ENCODE results near the gene ST6GALNAC3.

The ST6GALNAC3 gene

DNA sequence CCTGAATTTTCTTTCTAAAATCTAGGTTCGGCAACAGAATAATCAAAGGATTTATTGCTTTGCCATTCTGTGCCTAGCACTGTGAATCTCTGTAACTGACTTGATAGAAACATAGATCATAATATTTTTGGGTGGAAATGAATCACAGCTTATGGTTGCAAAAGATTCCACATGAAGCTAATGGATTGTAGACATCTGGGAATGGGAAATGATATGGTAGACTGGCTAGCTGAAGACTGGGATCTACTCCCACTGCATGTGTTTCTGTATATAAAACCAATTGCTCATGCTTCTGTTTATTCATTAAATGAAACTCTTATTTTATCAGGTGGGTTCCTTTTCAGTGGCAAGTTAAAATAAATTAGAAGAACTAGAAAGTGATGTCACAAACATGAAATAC lies 395.6 kb downstream of the ST6GALNAC3 start:
- no peak for DNase-seq

DNA sequence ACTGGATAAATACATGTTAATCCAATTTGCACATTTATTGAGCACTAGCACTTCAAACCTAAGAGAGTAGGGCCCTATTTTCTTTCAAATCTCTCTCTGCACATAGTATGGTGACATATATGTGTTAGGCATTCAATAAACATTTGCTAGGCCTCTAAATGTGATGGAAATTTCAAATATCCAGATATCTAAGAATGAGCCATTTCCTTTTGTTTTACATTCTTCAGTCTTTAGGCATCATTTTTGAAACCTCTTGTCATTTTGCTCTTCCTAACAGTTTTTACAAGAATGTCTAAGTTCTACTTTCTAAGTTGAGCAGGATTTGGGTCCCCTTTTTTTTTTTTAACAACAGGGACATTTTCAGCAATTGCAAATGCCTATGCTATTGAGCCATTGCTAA lies 397.0 kb downstream of the ST6GALNAC3 start:
- no peak for DNase-seq

DNA sequence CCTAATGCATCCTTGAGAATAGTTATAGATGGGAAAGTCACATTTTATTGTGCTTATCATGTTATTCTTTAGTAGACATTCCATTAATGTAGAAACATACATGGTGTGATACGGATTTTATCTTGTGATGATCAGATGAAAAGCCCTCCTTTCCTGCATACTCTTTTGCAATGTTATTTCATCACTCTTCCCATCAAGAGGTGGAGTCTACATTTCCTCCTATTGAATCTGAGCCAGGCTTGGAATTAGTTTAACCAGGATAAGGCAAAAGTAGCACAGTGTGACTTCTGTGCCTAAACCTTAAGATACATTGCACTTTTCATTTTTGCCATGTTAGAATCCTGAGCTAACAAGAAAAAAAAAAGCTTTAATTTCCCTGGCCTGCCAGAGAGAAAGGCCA lies 399.0 kb downstream of the ST6GALNAC3 start:
- no peak for DNase-seq

- DNase-seq, result no peak
Observed at GRCh38 chr1:76474922-76475321, 400.4 kb downstream of the ST6GALNAC3 start.

DNA sequence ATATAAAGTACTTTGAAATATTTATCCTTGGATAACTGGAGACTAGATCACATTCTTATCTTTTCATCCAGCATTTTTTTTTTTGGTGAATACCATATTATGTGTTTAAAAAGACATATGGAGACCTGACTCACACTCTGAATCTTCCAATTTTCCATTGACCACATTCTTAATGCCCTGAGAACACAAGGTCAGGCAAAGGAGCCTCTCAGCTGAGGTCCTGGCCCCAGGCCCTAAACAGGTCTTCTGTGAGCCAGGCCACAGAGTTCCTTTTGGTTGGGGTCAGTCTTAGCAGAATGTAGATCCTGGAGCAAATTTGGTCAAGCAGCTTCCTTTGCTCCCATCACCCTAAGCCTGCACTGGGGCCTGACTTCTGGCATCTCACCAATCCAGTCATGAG lies 402.6 kb downstream of the ST6GALNAC3 start:
- no peak for DNase-seq

- no peak for DNase-seq
Observed at GRCh38 chr1:76480827-76481226, 406.3 kb downstream of the ST6GALNAC3 start.

- no peak for DNase-seq
Observed at GRCh38 chr1:76481672-76482071, 407.1 kb downstream of the ST6GALNAC3 start.

- DNase-seq, result no peak
Observed at GRCh38 chr1:76482272-76482671, 407.7 kb downstream of the ST6GALNAC3 start.

DNA sequence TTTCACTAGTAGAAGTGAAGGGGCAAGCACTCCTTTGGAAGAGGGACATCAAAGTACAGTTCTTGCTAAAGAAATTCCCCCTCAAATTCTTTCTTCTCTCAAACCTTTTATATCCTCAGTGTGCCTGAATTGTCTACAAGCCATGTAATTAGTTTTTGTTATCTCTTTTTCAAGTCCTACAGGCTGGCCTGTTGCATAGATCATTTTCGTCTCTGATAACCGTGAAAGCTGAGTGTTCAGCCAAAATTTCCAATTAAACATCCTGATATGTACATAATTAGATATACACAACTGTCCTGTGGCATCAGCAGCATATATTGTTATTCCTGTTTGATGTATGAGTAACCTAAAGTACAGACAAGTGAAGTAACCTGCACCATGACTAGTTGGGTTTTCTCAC lies 417.2 kb downstream of the ST6GALNAC3 start:
- DNase-seq, result no peak

- no peak for DNase-seq
Observed at GRCh38 chr1:76492752-76493430, 418.3 kb downstream of the ST6GALNAC3 start.

GRCh38 chr1:76494807-76495206 lies 420.3 kb downstream of the ST6GALNAC3 start:
- DNase-seq, result no peak

- DNase-seq, result no peak
Observed at GRCh38 chr1:76496871-76497270, 422.3 kb downstream of the ST6GALNAC3 start.

GRCh38 chr1:76500116-76500515 lies 425.6 kb downstream of the ST6GALNAC3 start:
- DNase-seq, result no peak

GRCh38 chr1:76501136-76501535 lies 426.6 kb downstream of the ST6GALNAC3 start:
- DNase-seq, result no peak

GRCh38 chr1:76501586-76502219 lies 427.2 kb downstream of the ST6GALNAC3 start:
- DNase-seq, result no peak

- no peak for DNase-seq
Observed at GRCh38 chr1:76503100-76503499, 428.6 kb downstream of the ST6GALNAC3 start.

- no peak for DNase-seq
Observed at GRCh38 chr1:76503736-76504135, 429.2 kb downstream of the ST6GALNAC3 start.

DNA sequence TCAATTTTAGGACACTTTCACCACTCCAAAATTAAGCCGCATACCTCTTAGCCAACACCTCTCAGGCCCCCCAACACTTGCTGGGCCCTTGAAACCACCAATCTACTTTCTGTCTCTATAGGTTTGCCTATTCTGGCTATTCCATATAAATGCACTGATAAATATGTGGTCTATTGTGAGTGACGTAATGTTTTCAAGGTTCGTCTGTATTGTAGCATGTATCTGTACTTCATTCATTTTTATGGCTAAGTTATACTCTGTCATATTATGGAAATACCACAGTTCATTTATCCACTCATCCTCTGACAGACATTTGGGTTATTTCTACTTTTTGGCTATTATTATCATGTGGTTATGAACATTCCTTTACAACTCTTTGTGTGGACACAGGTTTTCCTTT lies 432.8 kb downstream of the ST6GALNAC3 start:
- no peak for DNase-seq

GRCh38 chr1:76508871-76509270 lies 434.3 kb downstream of the ST6GALNAC3 start:
- no peak for DNase-seq

DNA sequence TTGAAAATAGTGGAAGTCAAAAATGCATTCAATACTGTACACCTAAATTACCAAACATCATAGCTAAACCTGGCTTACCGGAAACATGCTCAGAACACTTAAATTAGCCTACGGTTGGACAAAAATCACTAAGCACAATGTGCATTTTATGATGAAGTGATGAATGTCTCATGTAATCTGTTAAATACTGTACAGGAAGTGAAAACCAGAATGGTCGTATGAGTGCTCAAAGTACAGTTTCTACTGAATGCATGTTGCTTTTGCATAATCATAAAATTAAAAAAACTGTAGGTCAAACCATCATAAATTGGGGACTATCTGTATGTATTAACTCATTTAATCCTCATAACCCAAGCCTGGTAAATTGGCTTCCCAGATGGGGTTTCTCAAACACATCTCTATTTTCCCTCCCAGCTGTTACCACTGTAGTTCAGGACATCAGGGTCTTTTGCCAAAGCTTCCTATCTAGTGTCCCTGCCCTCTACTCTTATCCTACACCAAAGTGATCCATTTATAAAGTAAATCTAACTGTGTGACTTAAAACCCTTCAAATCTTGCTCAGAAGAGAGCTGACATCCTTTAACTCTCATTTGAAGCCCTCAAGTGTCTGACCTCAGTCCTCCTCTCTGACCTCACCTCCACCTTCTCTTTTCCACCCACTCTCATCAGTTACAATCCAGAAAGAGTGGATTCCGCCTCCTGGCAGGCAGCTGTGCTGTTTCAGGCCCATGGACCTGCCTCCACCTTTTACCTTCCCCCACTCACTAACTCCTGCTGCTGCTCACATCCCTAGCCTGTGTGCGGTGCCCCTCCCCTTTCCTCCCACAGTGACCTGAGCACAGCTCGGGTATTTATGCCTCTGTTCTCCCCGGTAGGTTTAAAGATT lies 436.4 kb downstream of the ST6GALNAC3 start:
- no peak for DNase-seq

DNA sequence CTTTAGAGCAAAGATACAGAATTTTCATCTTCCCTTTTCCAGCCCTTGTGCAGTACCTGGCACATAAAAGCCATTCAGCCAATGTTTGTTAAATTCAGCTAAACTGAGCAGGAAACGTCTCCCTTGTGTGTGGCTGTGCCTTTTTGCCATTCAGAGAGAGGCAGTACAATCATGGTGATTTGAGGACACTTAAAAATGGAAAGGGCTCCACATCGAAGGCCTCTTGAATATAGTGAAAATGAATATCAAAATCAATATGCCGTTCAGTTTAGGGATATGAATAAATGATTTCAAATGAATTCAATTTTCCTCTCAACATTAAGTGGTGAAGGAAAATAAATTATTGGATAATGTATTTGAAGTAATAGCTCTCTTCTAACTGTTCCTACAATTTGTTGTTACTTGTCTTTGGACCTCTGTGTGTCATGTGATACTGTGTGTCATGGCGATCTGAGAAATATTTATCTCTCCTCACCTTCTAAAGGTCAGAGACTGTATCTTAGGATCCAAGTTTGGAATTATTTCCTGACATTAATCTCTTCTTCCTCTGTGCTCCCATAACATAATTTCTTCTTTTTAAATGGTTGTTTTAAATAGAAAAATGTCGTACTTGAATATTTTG lies 437.1 kb downstream of the ST6GALNAC3 start:
- DNase-seq, result no peak

DNA sequence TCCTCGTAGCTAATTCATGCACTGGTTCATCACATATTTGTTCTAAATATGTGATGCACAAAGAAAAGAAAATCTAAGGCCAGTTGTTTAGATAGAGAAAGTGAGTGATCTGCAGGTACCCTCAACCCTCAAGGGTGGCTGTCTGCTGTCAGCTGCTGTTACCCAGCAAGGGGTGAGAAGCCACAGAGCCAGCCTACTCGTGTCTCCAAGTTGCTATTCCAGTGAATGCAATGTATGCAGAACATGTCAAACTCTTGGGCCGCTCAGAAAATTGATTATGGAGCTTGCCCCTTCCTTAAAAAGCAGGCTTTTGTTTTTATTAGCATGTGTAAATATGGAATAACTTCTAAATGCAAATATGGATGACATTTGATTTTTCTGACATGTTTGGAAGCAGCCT lies 456.4 kb downstream of the ST6GALNAC3 start:
- no peak for DNase-seq

- DNase-seq, result no peak
Observed at GRCh38 chr1:76541618-76542017, 467.1 kb downstream of the ST6GALNAC3 start.
